ENCODE results near the gene PRR36. TPM values are rescaled to one million over a fixed set of nuclear protein-coding genes. Genes with fewer than 3 reads are reported as not detected.

Gene PRR36
- total RNA-seq, 1 donor from 2014 or later: 0.07 TPM

DNA sequence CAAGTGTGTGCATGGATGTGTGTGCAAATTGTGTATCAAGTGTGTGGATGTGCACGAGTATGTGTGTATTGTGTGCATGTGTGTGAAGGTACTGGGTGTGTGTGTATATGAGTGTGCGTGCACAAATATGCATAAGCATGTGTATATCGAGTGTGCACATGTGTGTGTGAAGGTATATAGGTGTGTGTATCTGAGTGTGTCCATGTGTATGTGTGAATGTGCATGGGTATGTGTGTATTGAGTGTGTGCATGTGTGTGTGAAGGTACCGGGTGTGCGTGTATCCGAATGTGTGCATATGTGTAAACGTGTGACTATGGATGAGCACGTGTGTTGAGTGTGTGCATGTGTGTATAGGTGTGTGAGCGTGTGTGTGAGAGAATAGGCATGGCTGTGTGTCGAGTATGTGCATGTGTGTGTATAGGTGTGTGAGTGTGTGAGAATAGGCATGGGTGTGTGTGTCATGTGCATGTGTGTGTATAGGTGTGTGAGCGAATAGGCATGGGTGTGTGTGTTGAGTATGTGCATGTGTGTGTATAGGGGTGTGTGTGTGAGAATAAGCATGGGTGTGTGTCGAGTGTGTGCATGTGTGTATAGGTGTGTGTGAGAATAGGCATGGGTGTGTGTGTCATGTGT is 31.4 kb downstream of the PRR36 start:
- no peak for DNase-seq (ENCODE audit: low spot score)
- Mint-ChIP-seq H3K4me1 (no peaks in the 10 kb centered on the region), H3K4me3 (no peak overlapping the region), H3K9me3 (no peaks in the 10 kb centered on the region), H3K36me3 (no peaks in the 10 kb centered on the region), H3K27me3 (ENCODE audit: insufficient read depth, low read depth) (no peaks in the 10 kb centered on the region), H3K27ac (no peak overlapping the region)
- TF ChIP-seq, protein P1, sequence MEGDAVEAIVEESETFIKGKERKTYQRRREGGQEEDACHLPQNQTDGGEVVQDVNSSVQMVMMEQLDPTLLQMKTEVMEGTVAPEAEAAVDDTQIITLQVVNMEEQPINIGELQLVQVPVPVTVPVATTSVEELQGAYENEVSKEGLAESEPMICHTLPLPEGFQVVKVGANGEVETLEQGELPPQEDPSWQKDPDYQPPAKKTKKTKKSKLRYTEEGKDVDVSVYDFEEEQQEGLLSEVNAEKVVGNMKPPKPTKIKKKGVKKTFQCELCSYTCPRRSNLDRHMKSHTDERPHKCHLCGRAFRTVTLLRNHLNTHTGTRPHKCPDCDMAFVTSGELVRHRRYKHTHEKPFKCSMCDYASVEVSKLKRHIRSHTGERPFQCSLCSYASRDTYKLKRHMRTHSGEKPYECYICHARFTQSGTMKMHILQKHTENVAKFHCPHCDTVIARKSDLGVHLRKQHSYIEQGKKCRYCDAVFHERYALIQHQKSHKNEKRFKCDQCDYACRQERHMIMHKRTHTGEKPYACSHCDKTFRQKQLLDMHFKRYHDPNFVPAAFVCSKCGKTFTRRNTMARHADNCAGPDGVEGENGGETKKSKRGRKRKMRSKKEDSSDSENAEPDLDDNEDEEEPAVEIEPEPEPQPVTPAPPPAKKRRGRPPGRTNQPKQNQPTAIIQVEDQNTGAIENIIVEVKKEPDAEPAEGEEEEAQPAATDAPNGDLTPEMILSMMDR (IDR thresholded peaks at IDR 0.05): no peak
- TF ChIP-seq EZH2phosphoT487 (IDR thresholded peaks at IDR 0.05) (no peak), EZH2 (IDR thresholded peaks at IDR 0.05) (no peak)
- Histone ChIP-seq H3K9ac (no peak overlapping the region), H3K27ac (no peak overlapping the region), H3F3A (ENCODE audit: low read depth) (peaks cover 15% of the 10 kb centered on the region), H3K79me2 (ENCODE audit: low read depth) (no peaks in the 10 kb centered on the region), H3K27me3 (no peaks in the 10 kb centered on the region), H4K20me1 (ENCODE audit: low read depth) (no peaks in the 10 kb centered on the region), H3K36me3 (no peaks in the 10 kb centered on the region), H3K4me3 (no peak overlapping the region), H3K4me2 (no peak overlapping the region), H3K4me1 (no peaks in the 10 kb centered on the region), H3K9me3 (ENCODE audit: low read depth) (no peaks in the 10 kb centered on the region), H2AFZ (replicated peaks) (no peak overlapping the region)

DNA sequence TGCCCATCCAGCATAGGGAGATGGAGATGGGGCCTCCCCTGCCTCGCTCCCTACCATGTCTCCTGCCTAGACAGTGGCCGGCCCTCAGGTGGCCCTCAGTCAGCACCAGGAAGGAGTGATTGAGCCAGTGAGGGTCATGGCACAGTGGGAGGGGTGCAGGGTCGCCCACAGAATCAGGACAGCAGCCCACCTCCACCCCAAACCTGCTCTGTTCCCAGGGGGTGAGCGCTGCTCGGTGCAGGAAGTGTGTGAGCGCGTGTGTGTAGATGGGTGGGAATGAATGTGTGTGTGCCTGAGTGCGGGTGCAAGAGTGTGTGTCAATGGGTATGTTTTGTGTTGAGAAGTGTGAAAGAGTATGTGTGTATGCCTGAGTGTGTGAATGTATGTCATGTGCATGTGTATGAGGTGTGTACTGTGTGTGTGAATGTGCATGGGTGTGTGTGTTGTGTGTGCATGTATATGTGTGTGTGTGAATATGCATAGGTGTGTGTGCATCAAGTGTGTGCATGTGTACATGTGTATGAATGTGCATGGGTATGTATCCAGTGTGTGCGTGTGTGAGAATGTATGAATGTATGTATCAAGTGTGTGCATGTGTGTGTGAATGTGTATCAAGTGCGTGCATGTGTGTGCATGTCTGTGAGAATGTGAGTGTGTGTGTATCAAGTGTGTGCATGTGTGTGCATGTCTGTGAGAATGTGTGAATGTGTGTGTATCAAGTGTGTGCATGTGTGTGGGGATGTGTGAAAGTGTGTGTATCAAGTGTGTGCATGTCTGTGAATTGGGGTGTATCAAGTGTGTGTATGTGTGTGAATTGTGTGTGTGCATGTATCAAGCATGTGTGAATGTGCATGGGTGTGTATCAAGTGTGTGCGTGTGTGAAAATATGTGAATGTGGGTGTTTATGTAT is 32.2 kb downstream of the PRR36 start:
- no peaks in the 10 kb centered on the region for H3K9me3 Mint-ChIP-seq
- TF ChIP-seq, protein P1 (IDR thresholded peaks at IDR 0.05): no peak
- TF ChIP-seq EZH2 (IDR thresholded peaks at IDR 0.05) (no peak), EZH2phosphoT487 (IDR thresholded peaks at IDR 0.05) (no peak)
- H3K27ac Mint-ChIP-seq: no peak overlapping the region
- H3K4me1 Mint-ChIP-seq: no peaks in the 10 kb centered on the region
- Histone ChIP-seq H2AFZ (replicated peaks) (no peak overlapping the region), H3K4me2 (no peak overlapping the region), H4K20me1 (ENCODE audit: low read depth) (no peaks in the 10 kb centered on the region), H3K27ac (no peak overlapping the region), H3K4me1 (no peaks in the 10 kb centered on the region), H3K27me3 (no peaks in the 10 kb centered on the region), H3K9me3 (ENCODE audit: low read depth) (no peaks in the 10 kb centered on the region), H3K9ac (no peak overlapping the region), H3K79me2 (ENCODE audit: low read depth) (no peaks in the 10 kb centered on the region), H3K4me3 (no peak overlapping the region), H3F3A (ENCODE audit: low read depth) (peaks cover 15% of the 10 kb centered on the region), H3K36me3 (no peaks in the 10 kb centered on the region)
- no peak overlapping the region for H3K4me3 Mint-ChIP-seq
- no peaks in the 10 kb centered on the region for H3K36me3 Mint-ChIP-seq
- no peak for DNase-seq (ENCODE audit: low spot score)
- no peaks in the 10 kb centered on the region for H3K27me3 Mint-ChIP-seq (ENCODE audit: insufficient read depth, low read depth)

DNA sequence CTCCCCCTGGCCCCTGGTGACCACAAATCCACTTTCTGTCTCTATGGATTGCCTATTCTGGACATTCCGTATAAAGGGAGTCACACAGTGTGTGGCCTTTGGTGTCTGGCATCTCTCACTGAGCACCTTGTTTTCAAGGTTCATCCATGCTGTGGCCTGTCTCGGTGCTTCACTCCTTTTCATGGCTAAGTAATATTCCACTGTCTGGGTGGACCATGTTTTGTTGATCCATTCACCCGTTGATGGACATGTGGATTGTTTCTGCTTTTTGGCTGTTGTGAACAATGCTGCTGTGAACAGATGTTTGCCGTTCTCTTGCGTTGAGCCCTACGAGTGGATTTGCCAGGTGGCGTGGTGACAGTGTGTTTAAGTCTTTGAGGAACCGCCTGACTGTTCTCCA is 33.6 kb downstream of the PRR36 start:
- Histone ChIP-seq H2AFZ (replicated peaks) (no peak overlapping the region), H3K4me2 (no peak overlapping the region), H3K36me3 (no peaks in the 10 kb centered on the region), H3K27me3 (no peaks in the 10 kb centered on the region), H3F3A (ENCODE audit: low read depth) (peaks cover 15% of the 10 kb centered on the region), H3K9ac (no peak overlapping the region), H4K20me1 (ENCODE audit: low read depth) (no peaks in the 10 kb centered on the region), H3K4me3 (no peak overlapping the region), H3K27ac (no peak overlapping the region), H3K4me1 (no peaks in the 10 kb centered on the region), H3K79me2 (ENCODE audit: low read depth) (no peaks in the 10 kb centered on the region), H3K9me3 (ENCODE audit: low read depth) (no peaks in the 10 kb centered on the region)
- Mint-ChIP-seq H3K27me3 (ENCODE audit: insufficient read depth, low read depth) (peaks cover 3% of the 10 kb centered on the region), H3K4me3 (no peak overlapping the region), H3K9me3 (no peaks in the 10 kb centered on the region), H3K36me3 (no peaks in the 10 kb centered on the region), H3K4me1 (no peaks in the 10 kb centered on the region), H3K27ac (no peak overlapping the region)
- no peak for DNase-seq (ENCODE audit: low spot score)
- TF ChIP-seq, protein P1 (IDR thresholded peaks at IDR 0.05): no peak
- TF ChIP-seq EZH2phosphoT487 (IDR thresholded peaks at IDR 0.05): no peak
- no peak for TF ChIP-seq EZH2 (IDR thresholded peaks at IDR 0.05)

Measured in neural progenitor cell (in vitro differentiated cells).